ENCODE measurements around the gene MYEOV.
A peak's percentile ranks its signal among the peaks of the same experiment; 100 is the strongest.

MYEOV gene

GRCh38 chr11:69293819-69294505 is at the start of gene MYEOV:
Gene MYEOV, plus strand, starts transcription at chr11:69294155. Its CDS starts 1,200 bp downstream, at chr11:69295355.
- DNase-seq (ENCODE audit: low spot score) = peak; percentile 83
- TF ChIP-seq, protein P1, sequence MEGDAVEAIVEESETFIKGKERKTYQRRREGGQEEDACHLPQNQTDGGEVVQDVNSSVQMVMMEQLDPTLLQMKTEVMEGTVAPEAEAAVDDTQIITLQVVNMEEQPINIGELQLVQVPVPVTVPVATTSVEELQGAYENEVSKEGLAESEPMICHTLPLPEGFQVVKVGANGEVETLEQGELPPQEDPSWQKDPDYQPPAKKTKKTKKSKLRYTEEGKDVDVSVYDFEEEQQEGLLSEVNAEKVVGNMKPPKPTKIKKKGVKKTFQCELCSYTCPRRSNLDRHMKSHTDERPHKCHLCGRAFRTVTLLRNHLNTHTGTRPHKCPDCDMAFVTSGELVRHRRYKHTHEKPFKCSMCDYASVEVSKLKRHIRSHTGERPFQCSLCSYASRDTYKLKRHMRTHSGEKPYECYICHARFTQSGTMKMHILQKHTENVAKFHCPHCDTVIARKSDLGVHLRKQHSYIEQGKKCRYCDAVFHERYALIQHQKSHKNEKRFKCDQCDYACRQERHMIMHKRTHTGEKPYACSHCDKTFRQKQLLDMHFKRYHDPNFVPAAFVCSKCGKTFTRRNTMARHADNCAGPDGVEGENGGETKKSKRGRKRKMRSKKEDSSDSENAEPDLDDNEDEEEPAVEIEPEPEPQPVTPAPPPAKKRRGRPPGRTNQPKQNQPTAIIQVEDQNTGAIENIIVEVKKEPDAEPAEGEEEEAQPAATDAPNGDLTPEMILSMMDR (IDR thresholded peaks at IDR 0.05; ENCODE audit: borderline replicate concordance, control extremely low read depth, extremely low read depth, insufficient read depth, missing control alignments) = no peak
- in situ Hi-C loops (cut with MboI; ENCODE audit: low sequenced_read_pairs, unreplicated experiment) = loop anchor here (25.0 kb wide), 2 partner anchors 182 to 343 kb away; partner anchors contain the start of gene CCND1

DNA sequence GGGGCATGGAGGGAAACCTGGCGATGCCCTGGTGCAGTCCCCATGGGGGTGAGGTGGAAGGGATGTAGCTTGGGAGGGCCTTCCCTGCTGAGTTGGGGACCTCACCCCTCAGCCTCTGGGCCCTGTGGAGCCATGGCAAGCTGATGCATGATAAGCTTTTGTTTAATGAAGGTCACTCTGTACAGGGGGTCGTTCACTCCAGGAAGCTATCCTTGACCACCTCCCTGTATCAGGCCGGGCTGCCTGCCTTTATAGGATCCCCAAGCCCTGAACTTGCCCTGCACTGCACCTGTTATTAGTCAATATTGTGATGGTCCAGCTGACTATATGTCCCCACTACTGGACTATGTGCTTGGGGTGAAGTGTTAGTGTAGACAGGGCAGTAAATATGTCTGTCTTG is 49.7 kb upstream of the MYEOV start:
- in situ Hi-C loops (cut with MboI; ENCODE audit: low sequenced_read_pairs, unreplicated experiment) = no loop called here
- DNase-seq (ENCODE audit: low spot score) = no peak
- TF ChIP-seq, protein P1 (IDR thresholded peaks at IDR 0.05; ENCODE audit: borderline replicate concordance, control extremely low read depth, extremely low read depth, insufficient read depth, missing control alignments) = no peak

DNA sequence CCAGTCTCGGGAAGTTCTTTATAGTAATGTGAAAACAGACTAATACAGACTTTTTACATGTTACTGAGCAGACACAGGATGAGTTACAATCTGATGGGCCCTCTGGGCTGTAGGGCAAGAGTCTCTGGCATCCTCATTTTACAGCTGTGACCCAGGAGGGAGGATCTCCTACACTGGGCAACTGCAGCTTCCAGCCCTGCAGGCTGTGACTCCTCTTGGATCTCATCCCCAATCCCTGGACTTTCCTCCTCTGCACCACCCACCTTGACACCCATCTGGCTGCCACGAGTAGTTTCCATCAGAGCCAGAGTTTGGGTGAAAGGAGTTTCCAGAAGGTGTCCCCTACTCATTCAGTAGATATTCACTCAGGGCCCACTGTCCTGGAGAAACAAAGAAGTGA is 48.9 kb upstream of the MYEOV start:
- TF ChIP-seq, protein P1 (IDR thresholded peaks at IDR 0.05; ENCODE audit: borderline replicate concordance, control extremely low read depth, extremely low read depth, insufficient read depth, missing control alignments) = no peak
- DNase-seq (ENCODE audit: low spot score) = no peak
- in situ Hi-C loops (cut with MboI; ENCODE audit: low sequenced_read_pairs, unreplicated experiment) = no loop called here

- TF ChIP-seq, protein P1 (IDR thresholded peaks at IDR 0.05; ENCODE audit: borderline replicate concordance, control extremely low read depth, extremely low read depth, insufficient read depth, missing control alignments) = no peak
- in situ Hi-C loops (cut with MboI; ENCODE audit: low sequenced_read_pairs, unreplicated experiment) = no loop called here
- DNase-seq (ENCODE audit: low spot score) = no peak
Measured at GRCh38 chr11:69245491-69246345, 48.2 kb upstream of the MYEOV start.

DNA sequence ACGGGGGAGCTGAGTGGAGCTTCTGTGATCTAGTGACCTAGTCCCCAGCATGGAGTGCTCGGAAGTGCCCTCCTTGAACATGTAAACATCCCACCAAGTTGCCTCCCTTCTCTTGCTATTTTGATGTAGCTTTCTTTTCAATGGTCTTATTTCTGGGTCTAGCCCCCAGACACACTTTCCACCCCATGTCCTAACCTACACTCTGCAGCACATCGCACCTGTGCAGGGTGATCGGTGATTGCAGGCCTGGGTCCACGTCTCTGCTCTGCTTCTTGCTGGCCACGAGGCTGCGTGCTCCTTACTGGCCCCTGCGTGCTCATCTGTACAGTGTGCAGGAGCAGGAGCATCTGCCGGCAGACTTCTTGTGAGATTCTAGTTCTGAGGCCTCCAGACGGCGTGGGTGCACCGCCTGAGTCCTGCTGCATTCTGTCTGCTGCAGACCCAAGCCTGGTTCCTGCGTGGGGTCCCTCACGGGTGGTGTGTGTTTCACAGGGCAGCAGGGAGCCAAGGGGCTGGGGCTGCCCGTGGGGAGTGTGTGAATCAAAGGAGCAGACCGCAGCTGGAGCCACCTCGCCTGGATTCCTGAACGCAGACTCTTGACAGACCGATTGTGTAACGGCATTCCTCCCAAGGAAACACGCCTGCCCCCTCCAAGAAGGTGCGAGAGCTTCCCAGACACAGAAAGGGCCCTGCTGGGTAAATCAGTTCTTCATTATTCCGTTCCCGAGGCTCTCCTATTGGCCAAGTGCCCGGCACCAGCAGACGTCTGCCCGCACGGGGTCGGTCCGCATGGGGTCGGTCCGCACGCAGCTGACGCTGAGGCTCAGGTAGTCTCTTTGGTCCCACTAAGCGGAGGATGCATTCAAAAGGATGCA is 44.4 kb upstream of the MYEOV start:
- in situ Hi-C loops (cut with MboI; ENCODE audit: low sequenced_read_pairs, unreplicated experiment) = no loop called here
- DNase-seq (ENCODE audit: low spot score) = no peak
- TF ChIP-seq, protein P1 (IDR thresholded peaks at IDR 0.05; ENCODE audit: borderline replicate concordance, control extremely low read depth, extremely low read depth, insufficient read depth, missing control alignments) = no peak
